Measurements from ENCODE around the gene PTPRG. TPM values are rescaled to one million over a fixed set of nuclear protein-coding genes. Genes with fewer than 3 reads are reported as not detected.

PTPRG gene
- polyA plus RNA-seq, 1 donor (not counting 4 experiments of a cell fraction or from before 2014, with no cell fraction given) = 12.1 TPM

DNA sequence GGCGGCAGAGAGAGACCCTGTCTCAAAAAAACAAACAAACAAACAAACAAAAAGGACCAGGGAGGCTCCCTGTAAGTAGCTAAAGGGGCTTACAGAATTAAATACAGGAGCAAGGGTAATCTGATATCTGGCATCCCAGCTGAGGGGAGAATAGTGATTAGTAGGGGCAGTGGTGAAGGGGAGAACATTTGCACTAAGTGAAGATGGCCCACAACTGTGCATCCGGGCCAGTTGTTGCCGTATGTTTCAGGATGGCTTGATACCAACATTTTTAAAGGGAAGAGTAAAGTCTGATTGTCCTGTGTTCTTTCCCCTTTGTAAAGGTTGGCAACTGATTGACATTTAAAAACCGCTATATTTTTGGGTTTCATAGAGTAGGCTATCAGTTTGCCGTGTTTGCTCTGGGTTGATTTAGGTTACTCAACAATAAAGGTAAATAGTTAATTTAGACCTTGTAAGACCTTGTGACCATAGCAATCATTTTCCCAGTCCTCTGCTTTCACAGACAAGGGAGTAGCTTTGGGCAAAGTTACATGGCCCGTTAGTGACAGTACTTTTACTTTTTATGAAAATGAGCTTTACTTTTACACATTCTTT lies 167.8 kb downstream of the PTPRG start:
- Histone ChIP-seq H3K36me3 (ENCODE audit: control insufficient read depth in 2 of 2, extremely low read depth in 1 of 2, insufficient read depth in 2 of 2, low read length in 2 of 2) (no peaks in the 10 kb centered on the region), H3K9me1 (ENCODE audit: control insufficient read depth, extremely low read depth, insufficient read depth, low read length) (no peaks in the 10 kb centered on the region), H3K9ac (ENCODE audit: control insufficient read depth, extremely low read depth, insufficient read depth, low read length) (no peak overlapping the region), H3K4me2 (ENCODE audit: control insufficient read depth, extremely low read depth, insufficient read depth, low read depth, low read length) (no peak overlapping the region), H3K27ac (ENCODE audit: control insufficient read depth, insufficient read depth, low read length) (no peak overlapping the region), H3K4me3 (ENCODE audit: control insufficient read depth in 2 of 3, extremely low read depth in 1 of 3, insufficient read depth in 2 of 3, low read depth in 1 of 3, low read length in 3 of 3) (no peak overlapping the region), H2AFZ (ENCODE audit: control insufficient read depth, low read length) (no peak overlapping the region), H3K27me3 (ENCODE audit: control insufficient read depth, extremely low read depth, insufficient read depth, low read length) (no peaks in the 10 kb centered on the region), H3K4me1 (ENCODE audit: control insufficient read depth, extremely low read depth, insufficient read depth, low read length) (no peaks in the 10 kb centered on the region), H4K20me1 (ENCODE audit: control insufficient read depth, extremely low read depth, insufficient read depth, low read length) (no peaks in the 10 kb centered on the region), H3K9me3 (ENCODE audit: control insufficient read depth, low read depth, low read length) (no peaks in the 10 kb centered on the region), H3K79me2 (ENCODE audit: control insufficient read depth, insufficient read depth, low read length) (peaks cover 4% of the 10 kb centered on the region)
- TF ChIP-seq CTCF (optimal IDR thresholded peaks at IDR 0.05 in 1 of 3, IDR thresholded peaks at IDR 0.05 in 1 of 3, conservative IDR thresholded peaks at IDR 0.05 in 1 of 3; ENCODE audit: extremely low read depth in 1 of 3, insufficient read depth in 2 of 3, low read length in 3 of 3) (no peak), EZH2 (IDR thresholded peaks at IDR 0.05; ENCODE audit: low read length) (no peak)
- dilution Hi-C loops (cut with MboI; ENCODE audit: extremely low pct_ligation_motif_present, low sequenced_read_pairs) = no loop called here
- FAIRE-seq (no peak), DNase-seq (ENCODE audit: low read depth, low spot score) (no peak)

DNA sequence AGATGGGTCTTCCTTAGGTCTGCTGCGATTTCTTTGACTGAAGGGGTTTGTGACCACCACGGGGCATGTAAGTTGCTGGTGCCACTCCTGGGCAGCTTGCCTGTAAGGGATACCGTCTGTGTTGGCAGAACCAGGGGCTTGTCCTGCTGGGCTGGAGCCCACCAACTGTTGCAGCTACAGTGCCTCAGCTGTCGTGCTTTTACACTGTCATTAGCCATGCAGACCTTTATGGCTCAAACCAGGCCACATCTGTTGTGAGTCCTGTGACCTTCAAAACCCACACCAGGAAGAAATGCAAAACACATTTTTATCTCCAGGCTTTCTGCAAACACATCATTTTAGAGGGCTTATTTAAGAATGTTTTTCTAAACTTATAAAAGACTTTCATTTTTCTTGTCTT lies 168.7 kb downstream of the PTPRG start:
- H3K36me3 ChIP-seq (ENCODE audit: control insufficient read depth in 2 of 2, extremely low read depth in 1 of 2, insufficient read depth in 2 of 2, low read length in 2 of 2) = no peaks in the 10 kb centered on the region
- H3K27me3 ChIP-seq (ENCODE audit: control insufficient read depth, extremely low read depth, insufficient read depth, low read length) = no peaks in the 10 kb centered on the region
- dilution Hi-C loops (cut with MboI; ENCODE audit: extremely low pct_ligation_motif_present, low sequenced_read_pairs) = no loop called here
- H3K4me3 ChIP-seq (ENCODE audit: control insufficient read depth in 2 of 3, extremely low read depth in 1 of 3, insufficient read depth in 2 of 3, low read depth in 1 of 3, low read length in 3 of 3) = no peak overlapping the region
- H3K9me3 ChIP-seq (ENCODE audit: control insufficient read depth, low read depth, low read length) = no peaks in the 10 kb centered on the region
- no peaks in the 10 kb centered on the region for H3K4me1 ChIP-seq (ENCODE audit: control insufficient read depth, extremely low read depth, insufficient read depth, low read length)
- TF ChIP-seq CTCF (optimal IDR thresholded peaks at IDR 0.05 in 1 of 3, IDR thresholded peaks at IDR 0.05 in 1 of 3, conservative IDR thresholded peaks at IDR 0.05 in 1 of 3; ENCODE audit: extremely low read depth in 1 of 3, insufficient read depth in 2 of 3, low read length in 3 of 3) (no peak), EZH2 (IDR thresholded peaks at IDR 0.05; ENCODE audit: low read length) (no peak)
- H3K79me2 ChIP-seq (ENCODE audit: control insufficient read depth, insufficient read depth, low read length) = peaks cover 4% of the 10 kb centered on the region
- H4K20me1 ChIP-seq (ENCODE audit: control insufficient read depth, extremely low read depth, insufficient read depth, low read length) = no peaks in the 10 kb centered on the region
- H3K9me1 ChIP-seq (ENCODE audit: control insufficient read depth, extremely low read depth, insufficient read depth, low read length) = no peaks in the 10 kb centered on the region
- no peak overlapping the region for H3K9ac ChIP-seq (ENCODE audit: control insufficient read depth, extremely low read depth, insufficient read depth, low read length)
- DNase-seq (ENCODE audit: low read depth, low spot score) (no peak), FAIRE-seq (no peak)
- no peak overlapping the region for H3K27ac ChIP-seq (ENCODE audit: control insufficient read depth, insufficient read depth, low read length)
- H3K4me2 ChIP-seq (ENCODE audit: control insufficient read depth, extremely low read depth, insufficient read depth, low read depth, low read length) = no peak overlapping the region
- H2AFZ ChIP-seq (ENCODE audit: control insufficient read depth, low read length) = no peak overlapping the region

Data from keratinocyte (primary cell).